Uterus (tissue), 2 donors: ENCODE measurements around the gene GIPC3.

Source experiments
- CTCF ChIP-seq, 4 experiments: fragments of 200-600 bp in 2 of 4; fragments of 450-650 bp in 2 of 4; sonication (generic) in 2 of 4; IDR thresholded peaks; one replicate each; pipeline ENCODE4 v1.5.1; 2016 to 2019; ENCODE audit warnings: antibody characterized with exemption in 4 of 4, mild to moderate bottlenecking in 2 of 4, moderate library complexity in 1 of 4
- POLR2A ChIP-seq, 2 donors: fragments of 450-650 bp; IDR thresholded peaks; one replicate each; pipeline ENCODE4 v1.6.1; 2016; ENCODE audit warnings: antibody characterized with exemption in 2 of 2, mild to moderate bottlenecking in 1 of 2, moderate library complexity in 1 of 2

- TF ChIP-seq CTCF (IDR thresholded peaks at IDR 0.05), result no peak
- no peak for TF ChIP-seq POLR2A (IDR thresholded peaks at IDR 0.05)
Measured at GRCh38 chr19:3545669-3546034, 39.6 kb upstream of the GIPC3 start.
